HepG2 (cell line): ENCODE data around the gene IFIT1B. TPM values are rescaled to one million over a fixed set of nuclear protein-coding genes. Genes with fewer than 3 reads are reported as not detected.
A peak's percentile ranks its signal among the peaks of the same experiment; 100 is the strongest.

Experiments
- ATAC-seq: fragments of 200-7000 bp; cut with Tn5 transposase; 3 replicates; pipeline ENCODE4 v1.9.1; 2020; ENCODE audit warnings: mild to moderate bottlenecking, moderate library complexity
- BruUV-seq: library from RNA; stranded (reverse); fragments of 400-500 nt; replicated peaks from 2 replicates; lab custom pipeline; 2021; lab: Mats Ljungman, UMichigan
- CTCF ChIA-PET: fragments of 300-600 bp; formaldehyde crosslinking; extraction: SDS; loops from one replicate; lab custom pipeline; 2021; ENCODE audit warnings: low total read pairs, inconsistent platforms, low intra/inter-chr PET ratio; lab: Yijun Ruan, JAX
- POLR2A ChIA-PET: fragments of 350-600 bp; sonication (Branson Sonifier 250); formaldehyde crosslinking; loops from one replicate; lab custom pipeline; 2020; ENCODE audit warnings: antibody characterized with exemption, inconsistent platforms; lab: Yijun Ruan, JAX
- DNase-seq: peaks from one replicate; pipeline ENCODE4 v3.0.0-alpha.2; 2015; ENCODE audit warnings: low spot score
- FAIRE-seq: peaks from 3 replicates; lab custom pipeline; 2011; peaks lifted over from hg19 to GRCh38; lab: Jason Lieb, UNC
- H2AFZ ChIP-seq: one replicate; pipeline ENCODE4 v1.6.1; 2011; ENCODE audit warnings: low read length, inconsistent platforms
- H3K27ac ChIP-seq: fragments of 300-600 bp; 3 replicates; pipeline ENCODE4 v1.8.0; 2011; ENCODE audit warnings: mixed run types, mild to moderate bottlenecking, mixed read lengths, low read length, inconsistent platforms; ENCODE audit not compliant: insufficient read depth; ENCODE audit errors: extremely low read length
- H3K27me3 ChIP-seq, 2 experiments: fragments of 200-600 bp in 1 of 2; 2 replicates in 1 of 2; 3 replicates in 1 of 2; pipeline versions ENCODE4 v1.6.0 to v1.8.0; 2011; ENCODE audit warnings: low read length in 2 of 2, mild to moderate bottlenecking in 2 of 2, moderate library complexity in 2 of 2, inconsistent platforms in 1 of 2; ENCODE audit not compliant: insufficient read depth in 2 of 2, control insufficient read depth in 1 of 2
- H3K36me3 ChIP-seq, 2 experiments: fragments of 200-600 bp in 1 of 2; replicated peaks in 1 of 2; 2 replicates in 1 of 2; 3 replicates in 1 of 2; pipeline versions ENCODE4 v1.5.1 to v1.8.0; 2011; ENCODE audit warnings: low read length in 2 of 2, inconsistent platforms in 1 of 2; ENCODE audit not compliant: insufficient read depth in 2 of 2, control insufficient read depth in 1 of 2
- H3K4me1 ChIP-seq: 2 replicates; pipeline ENCODE4 v1.5.1; 2012; ENCODE audit warnings: low read length, inconsistent platforms; ENCODE audit not compliant: insufficient read depth
- H3K4me2 ChIP-seq: 2 replicates; pipeline ENCODE4 v1.6.0; 2011; ENCODE audit warnings: low read depth, low read length, inconsistent platforms
- H3K4me3 ChIP-seq, 3 experiments: fragments of 200-600 bp in 1 of 3; sonication (generic), shearing (Covaris generic) in 1 of 3; replicated peaks in 1 of 3; 2 replicates each; pipeline ENCODE4 v1.5.1; 2011 to 2016; ENCODE audit warnings: low read length in 3 of 3, inconsistent platforms in 2 of 3, low read depth in 2 of 3, mild to moderate bottlenecking in 2 of 3, control low read depth in 1 of 3, mixed read lengths in 1 of 3; ENCODE audit not compliant: insufficient read depth in 1 of 3
- H3K79me2 ChIP-seq: one replicate; pipeline ENCODE4 v1.6.1; 2011; ENCODE audit warnings: low read length, inconsistent platforms; ENCODE audit not compliant: insufficient read depth
- H3K9ac ChIP-seq: 2 replicates; pipeline ENCODE4 v1.6.0; 2011; ENCODE audit warnings: mild to moderate bottlenecking, low read depth, low read length, inconsistent platforms; ENCODE audit not compliant: insufficient read depth
- H3K9me3 ChIP-seq: 2 replicates; pipeline ENCODE4 v1.5.1; 2012; ENCODE audit warnings: mild to moderate bottlenecking, low read length
- H4K20me1 ChIP-seq: 2 replicates; pipeline ENCODE4 v1.6.0; 2011; ENCODE audit warnings: inconsistent platforms, mild to moderate bottlenecking, low read length, moderate library complexity; ENCODE audit not compliant: insufficient read depth
- ISL2 ChIP-seq: sonication (generic); formaldehyde crosslinking; IDR thresholded peaks from 2 replicates; pipeline ENCODE4 v1.5.0; 2020; ENCODE audit warnings: missing genetic modification reagents
- NR2C2 ChIP-seq: sonication (generic); formaldehyde crosslinking; IDR thresholded peaks from 2 replicates; pipeline ENCODE4 v1.4.0; 2020; ENCODE audit warnings: missing genetic modification reagents, mild to moderate bottlenecking, moderate library complexity, borderline replicate concordance
- PLSCR1 ChIP-seq: sonication (generic); formaldehyde crosslinking; IDR thresholded peaks from 2 replicates; pipeline ENCODE4 v1.5.0; 2020; ENCODE audit warnings: missing genetic modification reagents, mild to moderate bottlenecking, borderline replicate concordance
- TRIM24 ChIP-seq: sonication (generic); formaldehyde crosslinking; IDR thresholded peaks from 2 replicates; pipeline ENCODE4 v1.8.0; 2022; ENCODE audit warnings: mild to moderate bottlenecking, missing genetic modification reagents
- YY1 ChIP-seq: IDR thresholded peaks from 2 replicates; pipeline ENCODE4 v1.6.1; 2011; ENCODE audit warnings: low read length, low read depth, moderate library complexity, mild to moderate bottlenecking; ENCODE audit not compliant: insufficient read depth, insufficient replicate concordance
- ZBTB8A ChIP-seq: sonication (generic); formaldehyde crosslinking; IDR thresholded peaks from 2 replicates; pipeline ENCODE4 v1.4.0; 2020; ENCODE audit warnings: mild to moderate bottlenecking, low read depth, missing genetic modification reagents, borderline replicate concordance
- ZNF282 ChIP-seq: fragments of 450-650 bp; IDR thresholded peaks from 2 replicates; pipeline ENCODE4 v1.6.1; 2018; ENCODE audit not compliant: partially characterized antibody
- ZNF547 ChIP-seq: sonication (generic); formaldehyde crosslinking; IDR thresholded peaks from 2 replicates; pipeline ENCODE4 v1.5.1; 2020; ENCODE audit warnings: mild to moderate bottlenecking, missing genetic modification reagents
- ZNF557 ChIP-seq: sonication (generic); formaldehyde crosslinking; IDR thresholded peaks from 2 replicates; pipeline ENCODE4 v1.4.0; 2020; ENCODE audit warnings: missing genetic modification reagents
- ZSCAN21 ChIP-seq: sonication (generic); formaldehyde crosslinking; IDR thresholded peaks from 2 replicates; pipeline ENCODE4 v1.8.0; 2022; ENCODE audit warnings: mild to moderate bottlenecking, missing genetic modification reagents, moderate library complexity, borderline replicate concordance
- WGBS: methylation state at CpG from one replicate; pipeline ENCODE4 v1.1.6; 2017; ENCODE audit warnings: low lambda C conversion rate; 5-methylcytosine and 5-hydroxymethylcytosine counted together
- in situ Hi-C: cut with HindIII; loops from 2 replicates; pipeline ENCODE4 v1.10.0; 2017; ENCODE audit warnings: low pct_unique_long_range_greater_than_20kb; ENCODE audit not compliant: extremely low pct_ligation_motif_present
- intact Hi-C: fragments of 100-400 bp; cut with micrococcal nuclease; formaldehyde crosslinking; loops from one replicate; pipeline ENCODE4 v1.10.0; 2022; ENCODE audit not compliant: unreplicated experiment
- polyA plus RNA-seq, 8 experiments: library from polyadenylated mRNA; depleted of rRNA in 3 of 8; stranded (reverse) in 7 of 8; unstranded in 1 of 8; fragments of >200 nt; fragmentation: Illumina TruSeq in 4 of 8; extraction: Trizol in 4 of 8; gene quantifications; 2 replicates each; pipeline versions ENCODE4 v1.2.1 to v1.2.3, GENCODE V29; 2011 to 2016; ENCODE audit warnings: low read depth in 4 of 8, missing spikeins in 1 of 8, mixed read lengths in 1 of 8; ENCODE audit not compliant: insufficient read depth in 1 of 8
- total RNA-seq, 5 experiments: library from RNA; depleted of rRNA; stranded (reverse); fragments of >200 nt; fragmentation: Illumina TruSeq; extraction: Trizol; gene quantifications; 2 replicates each; pipeline ENCODE4 v1.2.3, GENCODE V29; 2016; ENCODE audit warnings: low read depth in 1 of 5

The IFIT1B gene
- total and polyA plus RNA-seq, 2 of the 13 experiments (the other 11 are each of a cell fraction or from before 2014, with no cell fraction given), result not detected

DNA sequence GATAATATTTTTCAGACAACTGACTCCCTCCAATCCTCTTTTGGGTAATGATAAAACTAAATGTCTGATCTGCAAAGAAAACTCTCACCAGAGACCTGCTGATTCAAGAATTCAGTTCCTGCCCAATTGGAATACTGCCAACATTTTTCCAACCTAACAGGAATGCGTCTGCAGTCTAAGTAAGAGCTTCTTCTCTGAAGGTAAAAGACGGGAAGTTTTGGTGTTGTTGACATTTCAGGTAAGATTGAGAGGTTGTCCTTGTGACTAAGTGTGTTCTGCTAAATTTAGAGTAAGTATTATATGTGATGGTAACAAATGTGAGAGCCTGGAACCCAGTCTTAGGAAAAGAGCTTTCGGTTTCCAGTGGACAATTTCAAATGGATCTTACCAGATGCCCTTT is 54.1 kb downstream of the IFIT1B start:
- no peak overlapping the region for H3K4me3 ChIP-seq
- DNase-seq, result peak; percentile 10
- no peaks in the 10 kb centered on the region for H3K4me1 ChIP-seq
- no peak overlapping the region for H3K4me2 ChIP-seq
- intact Hi-C loops, result no loop called here
- H4K20me1 ChIP-seq, result no peaks in the 10 kb centered on the region
- in situ Hi-C loops, result no loop called here
- no peak overlapping the region for H3K9ac ChIP-seq
- 0 out of 5 replicates have a peak, but pooled peaks cover 0 to 5% of the 10 kb centered on the region in 2 experiments for H3K27me3 ChIP-seq
- WGBS, result 32% methylated on average over 3 of the region's 3 CpGs
- no peak overlapping the region for H3K27ac ChIP-seq
- TF ChIP-seq ISL2 (CRISPR knock-in tag), result no peak
- TF ChIP-seq ZNF557 (CRISPR knock-in tag), result no peak
- TF ChIP-seq TRIM24 (CRISPR knock-in tag), result no peak
- TF ChIP-seq ZNF282, result no peak
- no peak for TF ChIP-seq ZSCAN21 (CRISPR knock-in tag)
- no peak for TF ChIP-seq ZNF547
- no peak for TF ChIP-seq YY1
- TF ChIP-seq ZBTB8A (CRISPR knock-in tag), result no peak
- TF ChIP-seq PLSCR1 (CRISPR knock-in tag), result no peak
- no peak for TF ChIP-seq NR2C2
- H2AFZ ChIP-seq, result no peak overlapping the region
- H3K9me3 ChIP-seq, result no peaks in the 10 kb centered on the region
- ATAC-seq, result no peak
- ChIA-PET CTCF (no interaction called here), POLR2A (no interaction called here)
- H3K79me2 ChIP-seq, result no peaks in the 10 kb centered on the region
- H3K36me3 ChIP-seq, result no peaks in the 10 kb centered on the region
- BruUV-seq, result no TSS peak
- FAIRE-seq, result no peak

Other genes starting within 250 kb of the IFIT1B start
- not detected in 2 replicates for gene CH25H, start 170.7 kb upstream of the IFIT1B start, total RNA-seq (2016; rRNA removed; fragmentation: Illumina TruSeq; extraction: Trizol)
- gene CH25H, start 170.7 kb upstream of the IFIT1B start, polyA plus RNA-seq (2011; rRNA removed), result not detected in 2 replicates
- gene LIPA, start 126.3 kb upstream of the IFIT1B start, total RNA-seq (2016; rRNA removed; fragmentation: Illumina TruSeq; extraction: Trizol), result 50.6 and 79.5 TPM in 2 replicates
- 54.4 and 57.1 TPM in 2 replicates for gene LIPA, start 126.3 kb upstream of the IFIT1B start, polyA plus RNA-seq (2011; rRNA removed)
- gene IFIT2, start 76.0 kb upstream of the IFIT1B start, total RNA-seq (2016; rRNA removed; fragmentation: Illumina TruSeq; extraction: Trizol), result 0.15 and 0.27 TPM in 2 replicates
- 0.04 and 0.07 TPM in 2 replicates for gene IFIT2, start 76.0 kb upstream of the IFIT1B start, polyA plus RNA-seq (2011; rRNA removed)
- 3.1 and 4.3 TPM in 2 replicates for gene IFIT3, start 50.1 kb upstream of the IFIT1B start, total RNA-seq (2016; rRNA removed; fragmentation: Illumina TruSeq; extraction: Trizol)
- gene IFIT3, start 50.1 kb upstream of the IFIT1B start, polyA plus RNA-seq (2011; rRNA removed), result 0.48 and 0.56 TPM in 2 replicates
- gene IFIT1, start 14.6 kb downstream of the IFIT1B start, total RNA-seq (2016; rRNA removed; fragmentation: Illumina TruSeq; extraction: Trizol), result 5.5 and 7.5 TPM in 2 replicates
- 1.2 and 1.5 TPM in 2 replicates for gene IFIT1, start 14.6 kb downstream of the IFIT1B start, polyA plus RNA-seq (2011; rRNA removed)
- gene IFIT5, start 36.5 kb downstream of the IFIT1B start, total RNA-seq (2016; rRNA removed; fragmentation: Illumina TruSeq; extraction: Trizol), result 8.3 and 12.5 TPM in 2 replicates
- 2.1 and 2.2 TPM in 2 replicates for gene IFIT5, start 36.5 kb downstream of the IFIT1B start, polyA plus RNA-seq (2011; rRNA removed)
- gene SLC16A12, start 157.5 kb downstream of the IFIT1B start, total RNA-seq (2016; rRNA removed; fragmentation: Illumina TruSeq; extraction: Trizol), result 0.02 TPM in 1 of 2 replicates, not detected in the other
- gene SLC16A12, start 157.5 kb downstream of the IFIT1B start, polyA plus RNA-seq (2011; rRNA removed), result 0.07 TPM in 1 of 2 replicates, not detected in the other